Measurements from ENCODE around the gene WDR48.
"Not testable (repeated sequence)": the region's sequence is repeated elsewhere in the genome, so short reads cannot be mapped to it uniquely, and the experiment has no call there.

WDR48 gene

DNA sequence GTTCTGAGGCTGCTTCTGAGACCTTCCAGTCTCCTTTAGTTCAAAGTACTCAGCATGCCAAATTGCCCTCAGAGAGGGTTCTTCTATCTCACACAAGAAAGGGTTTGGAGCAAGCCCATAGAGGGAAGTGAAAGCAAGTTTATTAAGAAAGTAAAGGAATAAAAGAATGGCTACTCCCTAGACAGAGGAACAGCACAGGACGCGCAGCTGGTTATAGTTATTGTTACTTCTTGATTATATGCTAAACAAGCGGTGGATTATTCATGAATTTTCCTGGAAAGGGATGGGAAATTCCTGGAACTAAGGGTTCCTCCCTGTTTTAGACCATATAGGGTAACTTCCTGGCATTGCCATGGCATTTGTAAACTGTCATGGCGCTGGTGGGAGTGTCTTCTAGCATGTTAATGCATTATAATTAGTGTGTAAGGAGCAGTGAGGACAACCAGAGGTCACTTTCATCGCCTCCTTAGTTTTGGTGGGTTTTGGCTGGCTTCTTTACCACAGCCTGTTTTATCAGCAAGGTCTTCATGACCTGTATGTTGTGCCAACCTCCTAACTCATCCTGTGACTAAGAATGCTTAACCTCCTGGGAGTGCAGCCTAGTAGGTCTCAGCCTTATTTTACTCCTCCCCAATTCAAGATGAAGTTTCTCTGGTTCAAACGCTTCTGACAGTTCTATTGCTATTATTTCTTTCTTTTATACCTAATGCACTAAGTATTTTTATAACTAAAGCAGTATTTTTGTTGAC, 26.4 kb upstream of the WDR48 start:
- no peak overlapping the region for H3K9ac ChIP-seq (ENCODE audit: low read depth, low read length)
- no peaks in the 10 kb centered on the region for H3K4me1 ChIP-seq (ENCODE audit: insufficient read depth, low read length)
- H3K27ac ChIP-seq (ENCODE audit: low read length), result no peak overlapping the region
- no peaks in the 10 kb centered on the region for H3K27me3 ChIP-seq (ENCODE audit: insufficient read depth, low read length)
- H3K9me3 ChIP-seq (ENCODE audit: insufficient read depth, low read depth, low read length), result no peaks in the 10 kb centered on the region
- H3K36me3 ChIP-seq (ENCODE audit: insufficient read depth, low read depth, low read length), result no peaks in the 10 kb centered on the region
- no peak overlapping the region for H3K4me3 ChIP-seq (ENCODE audit: low read length)

GRCh38 chr3:39028546-39028945, 23.3 kb upstream of the WDR48 start:
- H3K36me3 ChIP-seq (ENCODE audit: insufficient read depth, low read depth, low read length), result no peaks in the 10 kb centered on the region
- H3K9ac ChIP-seq (ENCODE audit: low read depth, low read length), result no peak overlapping the region
- no peak overlapping the region for H3K4me3 ChIP-seq (ENCODE audit: low read length)
- H3K9me3 ChIP-seq (ENCODE audit: insufficient read depth, low read depth, low read length), result no peaks in the 10 kb centered on the region
- no peaks in the 10 kb centered on the region for H3K27me3 ChIP-seq (ENCODE audit: insufficient read depth, low read length)
- H3K4me1 ChIP-seq (ENCODE audit: insufficient read depth, low read length), result no peaks in the 10 kb centered on the region
- H3K27ac ChIP-seq (ENCODE audit: low read length), result no peak overlapping the region

- H3K4me3 ChIP-seq (ENCODE audit: low read length), result no peak overlapping the region
- no peak overlapping the region for H3K27ac ChIP-seq (ENCODE audit: low read length)
- H3K4me1 ChIP-seq (ENCODE audit: insufficient read depth, low read length), result no peaks in the 10 kb centered on the region
- H3K36me3 ChIP-seq (ENCODE audit: insufficient read depth, low read depth, low read length), result no peaks in the 10 kb centered on the region
- no peaks in the 10 kb centered on the region for H3K27me3 ChIP-seq (ENCODE audit: insufficient read depth, low read length)
- H3K9ac ChIP-seq (ENCODE audit: low read depth, low read length), result no peak overlapping the region
- 0 out of 2 replicates have a peak, but pooled peaks cover 5% of the 10 kb centered on the region for H3K9me3 ChIP-seq (ENCODE audit: insufficient read depth, low read depth, low read length)
Measured at GRCh38 chr3:39029556-39029955, 22.3 kb upstream of the WDR48 start.

DNA sequence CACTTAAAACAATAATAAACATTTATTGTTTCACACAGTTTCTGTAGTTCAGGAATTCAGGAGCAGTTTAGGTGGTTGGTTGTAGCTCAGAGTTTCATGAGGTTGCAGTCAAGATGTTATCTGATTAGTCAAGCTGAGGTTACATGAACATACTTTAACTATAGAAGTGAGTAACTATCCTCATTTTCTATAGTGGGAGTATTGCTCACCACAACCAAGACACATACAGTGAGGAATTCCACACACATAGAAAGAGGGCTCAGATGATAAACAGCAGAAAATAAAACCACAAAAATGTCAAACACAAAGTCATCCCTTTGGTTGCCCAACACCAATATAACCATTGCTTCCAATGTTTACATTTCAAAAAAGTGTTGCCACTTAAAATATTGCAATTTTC, 13.7 kb upstream of the WDR48 start:
- Histone ChIP-seq H3K9ac (ENCODE audit: low read depth, low read length) (no peak overlapping the region), H3K9me3 (ENCODE audit: insufficient read depth, low read depth, low read length) (peaks cover 5% of the 10 kb centered on the region; the same call in 1 of the 2 replicates), H3K27ac (ENCODE audit: low read length) (no peak overlapping the region), H3K27me3 (ENCODE audit: insufficient read depth, low read length) (no peaks in the 10 kb centered on the region), H3K4me1 (ENCODE audit: insufficient read depth, low read length) (no peaks in the 10 kb centered on the region), H3K36me3 (ENCODE audit: insufficient read depth, low read depth, low read length) (no peaks in the 10 kb centered on the region), H3K4me3 (ENCODE audit: low read length) (no peak overlapping the region)

GRCh38 chr3:39050029-39050428, 1.8 kb upstream of the WDR48 start:
- no peak overlapping the region for H3K4me3 ChIP-seq (ENCODE audit: low read length)

GRCh38 chr3:39052583-39052982, 767 bp downstream of the WDR48 start:
- Histone ChIP-seq H3K36me3 (ENCODE audit: insufficient read depth, low read depth, low read length) (no peaks in the 10 kb centered on the region), H3K27me3 (ENCODE audit: insufficient read depth, low read length) (no peaks in the 10 kb centered on the region), H3K27ac (ENCODE audit: low read length) (peak overlapping the region; percentile 98), H3K9me3 (ENCODE audit: insufficient read depth, low read depth, low read length) (no peaks in the 10 kb centered on the region), H3K4me1 (ENCODE audit: insufficient read depth, low read length) (peaks cover 10% of the 10 kb centered on the region; the same call in 1 of the 2 replicates), H3K9ac (ENCODE audit: low read depth, low read length) (peak overlapping the region; percentile 97; the same call in 1 of the 2 replicates), H3K4me3 (ENCODE audit: low read length) (peak overlapping the region; percentile 81)

More at GRCh38 chr3:39050029-39050428, 1.8 kb upstream of the WDR48 start:
- Histone ChIP-seq H3K27ac (ENCODE audit: low read length) (no peak overlapping the region), H3K4me1 (ENCODE audit: insufficient read depth, low read length) (peaks cover 10% of the 10 kb centered on the region; the same call in 1 of the 2 replicates), H3K9me3 (ENCODE audit: insufficient read depth, low read depth, low read length) (no peaks in the 10 kb centered on the region), H3K27me3 (ENCODE audit: insufficient read depth, low read length) (no peaks in the 10 kb centered on the region), H3K9ac (ENCODE audit: low read depth, low read length) (no peak overlapping the region), H3K36me3 (ENCODE audit: insufficient read depth, low read depth, low read length) (no peaks in the 10 kb centered on the region)

DNA sequence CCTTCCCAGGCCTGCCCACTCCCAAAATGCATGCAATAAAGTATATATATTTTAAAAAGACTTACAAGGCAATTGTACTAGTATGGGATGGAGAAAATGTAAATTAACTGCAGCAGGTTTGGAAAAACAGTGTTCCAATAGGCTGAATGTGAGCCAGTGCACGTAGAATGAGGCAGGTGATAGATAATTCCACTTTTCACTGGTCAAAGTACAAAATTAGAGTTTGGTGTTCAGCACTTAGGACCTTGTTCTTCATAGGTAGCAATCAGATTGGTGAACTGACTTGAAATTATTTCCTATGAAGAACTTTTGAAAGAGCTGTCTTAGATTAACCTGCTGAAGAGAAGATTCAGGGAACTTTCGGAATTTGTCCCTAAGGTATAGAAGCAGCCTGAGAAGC, 1.9 kb downstream of the WDR48 start:
- no peaks in the 10 kb centered on the region for H3K36me3 ChIP-seq (ENCODE audit: insufficient read depth, low read depth, low read length)
- peaks cover 10% of the 10 kb centered on the region; the same call in 1 of the 2 replicates for H3K4me1 ChIP-seq (ENCODE audit: insufficient read depth, low read length)
- H3K27me3 ChIP-seq (ENCODE audit: insufficient read depth, low read length), result no peaks in the 10 kb centered on the region
- peak overlapping the region; percentile 81; the same call in 1 of the 2 replicates for H3K4me3 ChIP-seq (ENCODE audit: low read length)
- no peak overlapping the region for H3K27ac ChIP-seq (ENCODE audit: low read length)
- H3K9ac ChIP-seq (ENCODE audit: low read depth, low read length), result no peak overlapping the region
- no peaks in the 10 kb centered on the region for H3K9me3 ChIP-seq (ENCODE audit: insufficient read depth, low read depth, low read length)

DNA sequence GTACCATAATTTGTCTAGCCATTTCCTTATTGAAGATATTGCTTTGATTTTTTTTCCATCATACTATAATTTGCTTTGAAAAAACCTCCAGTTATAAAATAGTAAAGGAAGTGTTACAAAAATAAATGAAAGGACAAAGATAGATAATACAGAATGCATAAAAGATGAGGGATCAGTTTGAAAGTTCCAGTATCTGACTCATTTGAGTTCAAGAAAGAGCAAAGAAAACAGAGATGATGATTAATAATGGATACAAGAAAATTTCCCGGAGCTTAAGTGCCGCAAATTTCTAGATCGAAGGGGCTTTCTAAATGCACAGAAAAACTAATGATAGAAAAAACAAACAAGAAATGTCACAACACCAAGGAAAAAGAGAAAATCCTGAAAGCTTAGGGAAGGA, 4.3 kb downstream of the WDR48 start:
- no peak overlapping the region for H3K9ac ChIP-seq (ENCODE audit: low read depth, low read length)
- H3K4me1 ChIP-seq (ENCODE audit: insufficient read depth, low read length), result peaks cover 10% of the 10 kb centered on the region; the same call in 1 of the 2 replicates
- no peaks in the 10 kb centered on the region for H3K36me3 ChIP-seq (ENCODE audit: insufficient read depth, low read depth, low read length)
- no peaks in the 10 kb centered on the region for H3K9me3 ChIP-seq (ENCODE audit: insufficient read depth, low read depth, low read length)
- no peaks in the 10 kb centered on the region for H3K27me3 ChIP-seq (ENCODE audit: insufficient read depth, low read length)
- no peak overlapping the region for H3K27ac ChIP-seq (ENCODE audit: low read length)
- no peak overlapping the region for H3K4me3 ChIP-seq (ENCODE audit: low read length)

DNA sequence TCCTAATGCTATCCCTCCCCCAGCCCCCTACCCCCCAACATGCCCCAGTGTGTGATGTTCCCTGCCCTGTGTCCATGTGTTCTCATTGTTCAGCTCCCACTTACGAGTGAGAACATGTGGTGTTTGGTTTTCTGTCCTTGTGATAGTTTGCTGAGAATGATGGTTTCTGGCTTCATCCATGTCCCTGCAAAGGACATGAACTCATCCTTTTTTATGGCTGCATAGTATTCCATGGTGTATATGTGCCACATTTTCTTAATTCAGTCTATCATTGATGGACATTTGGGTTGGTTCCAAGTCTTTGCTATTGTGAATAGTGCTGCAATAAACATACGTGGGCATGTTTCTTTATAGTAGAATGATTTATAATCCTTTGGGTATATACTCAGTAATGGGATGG, 9.4 kb downstream of the WDR48 start:
- H3K9me3 ChIP-seq (ENCODE audit: insufficient read depth, low read depth, low read length); H3K4me1 ChIP-seq (ENCODE audit: insufficient read depth, low read length); H3K27me3 ChIP-seq (ENCODE audit: insufficient read depth, low read length); H3K36me3 ChIP-seq (ENCODE audit: insufficient read depth, low read depth, low read length); H3K9ac ChIP-seq (ENCODE audit: low read depth, low read length); H3K4me3 ChIP-seq (ENCODE audit: low read length); H3K27ac ChIP-seq (ENCODE audit: low read length): not testable (repeated sequence)

DNA sequence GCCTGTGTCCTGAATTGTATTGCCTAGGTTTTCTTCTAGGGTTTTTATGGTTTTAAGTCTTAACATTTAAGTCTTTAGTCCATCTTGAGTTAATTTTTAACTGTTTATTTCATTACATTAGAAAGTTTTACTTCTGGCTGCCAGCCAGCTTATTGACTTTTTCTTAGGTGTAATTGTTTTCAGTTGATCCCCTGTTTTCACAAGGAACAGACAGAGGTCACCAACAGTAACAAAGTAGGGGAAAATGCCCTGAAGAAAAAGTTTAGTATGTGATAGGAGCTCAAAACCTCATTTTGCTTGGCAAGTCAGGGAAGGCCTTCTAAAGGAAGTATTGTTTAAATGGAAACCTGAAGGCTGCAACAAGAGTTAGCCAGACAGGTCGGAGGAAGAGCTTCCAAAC, 10.4 kb downstream of the WDR48 start:
- Histone ChIP-seq H3K4me1 (ENCODE audit: insufficient read depth, low read length) (no peaks in the 10 kb centered on the region), H3K36me3 (ENCODE audit: insufficient read depth, low read depth, low read length) (peaks cover 19% of the 10 kb centered on the region), H3K9me3 (ENCODE audit: insufficient read depth, low read depth, low read length) (no peaks in the 10 kb centered on the region), H3K9ac (ENCODE audit: low read depth, low read length) (no peak overlapping the region), H3K27ac (ENCODE audit: low read length) (no peak overlapping the region), H3K4me3 (ENCODE audit: low read length) (no peak overlapping the region), H3K27me3 (ENCODE audit: insufficient read depth, low read length) (no peaks in the 10 kb centered on the region)

DNA sequence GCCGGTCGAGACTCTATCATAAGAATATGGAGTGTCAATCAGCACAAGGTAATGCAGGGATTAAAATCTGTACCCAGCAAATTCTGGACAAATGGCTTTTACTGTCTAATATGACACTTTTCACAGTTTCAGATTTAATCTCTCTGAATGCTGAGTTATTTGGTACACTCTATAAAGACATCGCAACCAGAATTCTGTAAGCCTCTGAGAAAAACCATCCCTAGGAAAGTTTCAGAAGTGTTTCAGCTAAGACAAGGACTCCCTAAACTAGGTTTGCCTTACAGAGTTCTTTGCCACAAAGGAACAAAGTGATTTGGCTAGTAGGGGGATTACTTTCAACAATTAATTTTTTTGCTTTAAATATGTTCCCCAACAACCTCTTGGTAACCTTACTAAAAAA, 11.3 kb downstream of the WDR48 start:
- no peaks in the 10 kb centered on the region for H3K4me1 ChIP-seq (ENCODE audit: insufficient read depth, low read length)
- no peak overlapping the region for H3K9ac ChIP-seq (ENCODE audit: low read depth, low read length)
- H3K4me3 ChIP-seq (ENCODE audit: low read length), result no peak overlapping the region
- peaks cover 27% of the 10 kb centered on the region for H3K36me3 ChIP-seq (ENCODE audit: insufficient read depth, low read depth, low read length)
- no peaks in the 10 kb centered on the region for H3K9me3 ChIP-seq (ENCODE audit: insufficient read depth, low read depth, low read length)
- no peak overlapping the region for H3K27ac ChIP-seq (ENCODE audit: low read length)
- no peaks in the 10 kb centered on the region for H3K27me3 ChIP-seq (ENCODE audit: insufficient read depth, low read length)

- Histone ChIP-seq H3K27ac (ENCODE audit: low read length) (no peak overlapping the region), H3K36me3 (ENCODE audit: insufficient read depth, low read depth, low read length) (peaks cover 42% of the 10 kb centered on the region), H3K27me3 (ENCODE audit: insufficient read depth, low read length) (no peaks in the 10 kb centered on the region), H3K4me1 (ENCODE audit: insufficient read depth, low read length) (no peaks in the 10 kb centered on the region), H3K9ac (ENCODE audit: low read depth, low read length) (no peak overlapping the region), H3K4me3 (ENCODE audit: low read length) (no peak overlapping the region), H3K9me3 (ENCODE audit: insufficient read depth, low read depth, low read length) (no peaks in the 10 kb centered on the region)
Measured at GRCh38 chr3:39064646-39065045, 12.8 kb downstream of the WDR48 start.
